Spinal cord (tissue), 10 donors: ENCODE measurements around the gene SLC25A24. TPM values are rescaled to one million over a fixed set of nuclear protein-coding genes. Genes with fewer than 3 reads are reported as not detected.

Source experiments
- DNase-seq, 6 donors: peaks; one replicate each; pipeline versions ENCODE4 v3.0.0 to v3.0.0-alpha.2; 2013 to 2015; ENCODE audit warnings: low spot score in 6 of 6, low read depth in 4 of 6
- H3K27ac ChIP-seq: one replicate; pipeline ENCODE4 v1.5.1; 2013; ENCODE audit warnings: low read depth, low read length, control low read depth
- H3K27me3 ChIP-seq: one replicate; pipeline ENCODE4 v1.6.1; 2013; ENCODE audit warnings: low read length; ENCODE audit not compliant: control insufficient read depth, insufficient read depth
- H3K36me3 ChIP-seq: one replicate; pipeline ENCODE4 v1.6.1; 2013; ENCODE audit warnings: low read length; ENCODE audit not compliant: control insufficient read depth, insufficient read depth
- H3K4me1 ChIP-seq: one replicate; pipeline ENCODE4 v1.6.1; 2013; ENCODE audit warnings: low read length; ENCODE audit not compliant: control insufficient read depth, insufficient read depth
- H3K4me3 ChIP-seq: one replicate; pipeline ENCODE4 v1.5.1; 2013; ENCODE audit warnings: low read depth, low read length, control low read depth
- H3K9me3 ChIP-seq: one replicate; pipeline ENCODE4 v1.6.1; 2013; ENCODE audit warnings: low read length; ENCODE audit not compliant: control insufficient read depth, insufficient read depth
- WGBS: methylation state at CpG from one replicate; pipeline ENCODE4 v1.1.5; 2013; ENCODE audit warnings: missing lambda C conversion rate; ENCODE audit not compliant: insufficient coverage; 5-methylcytosine and 5-hydroxymethylcytosine counted together
- polyA plus RNA-seq, 2 donors: library from polyadenylated mRNA; unstranded; fragments of 120-200 nt; gene quantifications; one replicate each; pipeline ENCODE4 v1.2.1, GENCODE V29; 2013; ENCODE audit not compliant: insufficient read length in 2 of 2
- total RNA-seq, 2 donors: library from RNA; depleted of rRNA in 1 of 2; stranded (reverse); fragments of 120-200 nt in 1 of 2; fragments of >200 nt in 1 of 2; gene quantifications; one replicate each; pipeline versions ENCODE4 v1.2.3 to v1.2.4, GENCODE V29; 2013 to 2014
- donor health status: healthy.

SLC25A24 gene
- total and polyA plus RNA-seq, 4 donors: 10.7 to 34.8 (median 20.7) TPM

- Histone ChIP-seq H3K4me1 (no peaks in the 10 kb centered on the region), H3K27ac (no peak overlapping the region), H3K4me3 (no peak overlapping the region), H3K27me3 (no peaks in the 10 kb centered on the region), H3K9me3 (no peaks in the 10 kb centered on the region), H3K36me3 (no peaks in the 10 kb centered on the region)
- WGBS: 65% methylated on average over 3 of the region's 4 CpGs
- no peak for DNase-seq
These were observed 86.0 kb downstream of the SLC25A24 start for GRCh38 chr1:108114033-108114599.

DNA sequence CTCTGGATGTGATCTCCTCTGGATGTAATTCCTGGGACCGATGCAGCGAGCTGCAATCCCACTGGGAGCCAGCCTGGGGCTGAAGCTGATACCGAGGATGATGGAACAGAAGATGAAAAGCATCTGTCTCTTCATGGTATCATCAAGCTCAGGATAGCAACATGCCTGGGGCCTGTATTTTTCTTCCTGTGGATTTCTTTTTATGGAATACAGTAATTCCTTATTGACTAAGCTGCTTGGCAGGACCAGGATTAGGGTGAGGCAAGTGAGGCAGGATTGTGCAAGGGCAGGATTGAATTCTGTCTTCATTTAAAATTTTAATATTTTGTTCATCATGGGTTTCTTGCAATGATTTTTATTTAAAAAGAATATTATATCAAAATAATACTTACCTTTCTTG is 86.6 kb downstream of the SLC25A24 start:
- DNase-seq: no peak
- Histone ChIP-seq H3K27ac (no peak overlapping the region), H3K36me3 (no peaks in the 10 kb centered on the region)

GRCh38 chr1:108109295-108109973 is 90.7 kb downstream of the SLC25A24 start:
- WGBS: no CpG with 5 or more reads among the region's 6 CpGs
- no peaks in the 10 kb centered on the region for H3K27me3 ChIP-seq
- no peaks in the 10 kb centered on the region for H3K9me3 ChIP-seq
- H3K4me3 ChIP-seq: no peak overlapping the region
- H3K36me3 ChIP-seq: no peaks in the 10 kb centered on the region
- DNase-seq: no peak
- no peak overlapping the region for H3K27ac ChIP-seq
- no peaks in the 10 kb centered on the region for H3K4me1 ChIP-seq

More for the DNA sequence above, 86.6 kb downstream of the SLC25A24 start:
- no peaks in the 10 kb centered on the region for H3K9me3 ChIP-seq
- H3K4me1 ChIP-seq: no peaks in the 10 kb centered on the region
- H3K4me3 ChIP-seq: no peak overlapping the region
- 100% methylated on average over 2 of the region's 3 CpGs for WGBS
- H3K27me3 ChIP-seq: no peaks in the 10 kb centered on the region

DNA sequence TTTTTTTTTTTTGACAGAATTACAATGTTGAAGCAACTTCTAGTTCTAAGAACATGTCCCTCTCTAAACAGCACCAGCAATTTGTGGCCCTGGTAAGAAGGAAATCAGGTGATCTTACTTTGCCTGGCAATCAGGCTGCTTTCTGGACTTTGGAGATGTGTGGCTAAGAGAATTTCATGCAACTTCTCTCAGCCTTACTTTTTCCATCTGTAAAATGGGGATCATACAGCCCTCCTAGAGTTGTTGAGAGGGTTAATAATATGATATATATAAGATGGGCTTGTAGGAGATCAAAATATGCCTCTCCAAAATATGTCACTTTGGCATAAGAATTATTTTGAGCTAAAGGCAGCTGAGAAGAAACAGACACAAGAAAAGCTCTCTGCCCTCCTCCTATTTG is 92.0 kb downstream of the SLC25A24 start:
- DNase-seq: no peak
- Histone ChIP-seq H3K27ac (no peak overlapping the region), H3K27me3 (no peaks in the 10 kb centered on the region), H3K9me3 (no peaks in the 10 kb centered on the region), H3K36me3 (no peaks in the 10 kb centered on the region), H3K4me1 (no peaks in the 10 kb centered on the region), H3K4me3 (no peak overlapping the region)

GRCh38 chr1:108107658-108108057 is 92.5 kb downstream of the SLC25A24 start:
- H3K27me3 ChIP-seq: no peaks in the 10 kb centered on the region
- no CpG with 5 or more reads among the region's 4 CpGs for WGBS

GRCh38 chr1:108106775-108107174 is 93.4 kb downstream of the SLC25A24 start:
- no CpG with 5 or more reads among the region's 1 CpG for WGBS
- no peak overlapping the region for H3K4me3 ChIP-seq
- H3K36me3 ChIP-seq: no peaks in the 10 kb centered on the region
- no peaks in the 10 kb centered on the region for H3K9me3 ChIP-seq
- no peak for DNase-seq
- no peaks in the 10 kb centered on the region for H3K27me3 ChIP-seq
- no peak overlapping the region for H3K27ac ChIP-seq
- no peaks in the 10 kb centered on the region for H3K4me1 ChIP-seq

More at GRCh38 chr1:108107658-108108057, 92.5 kb downstream of the SLC25A24 start:
- H3K36me3 ChIP-seq: no peaks in the 10 kb centered on the region
- no peak overlapping the region for H3K27ac ChIP-seq
- DNase-seq: no peak
- H3K4me1 ChIP-seq: no peaks in the 10 kb centered on the region
- no peak overlapping the region for H3K4me3 ChIP-seq
- no peaks in the 10 kb centered on the region for H3K9me3 ChIP-seq

DNA sequence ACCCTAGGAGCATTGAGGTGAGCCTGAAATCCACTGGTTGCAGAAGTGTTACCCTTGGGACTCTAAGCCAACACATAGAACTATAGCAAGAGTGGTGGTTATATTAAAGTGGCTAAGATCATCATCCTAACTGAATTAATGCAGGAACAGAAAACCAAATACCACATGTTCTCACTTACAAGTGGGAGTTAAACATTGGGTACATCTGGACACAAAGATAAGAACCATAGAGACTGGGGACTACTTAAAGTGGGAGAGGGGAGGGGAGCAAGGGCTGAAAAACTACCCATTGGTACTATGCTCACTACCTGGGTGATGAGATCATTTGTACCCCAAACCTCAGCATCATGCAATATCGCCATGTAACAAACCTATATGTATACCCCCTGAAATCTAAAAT is 100.0 kb downstream of the SLC25A24 start:
- no peak overlapping the region for H3K4me3 ChIP-seq
- H3K27ac ChIP-seq: no peak overlapping the region
- no peak for DNase-seq
- H3K9me3 ChIP-seq: no peaks in the 10 kb centered on the region
- no peaks in the 10 kb centered on the region for H3K36me3 ChIP-seq
- no peaks in the 10 kb centered on the region for H3K4me1 ChIP-seq
- no CpG with 5 or more reads among the region's 1 CpG for WGBS
- no peaks in the 10 kb centered on the region for H3K27me3 ChIP-seq

DNA sequence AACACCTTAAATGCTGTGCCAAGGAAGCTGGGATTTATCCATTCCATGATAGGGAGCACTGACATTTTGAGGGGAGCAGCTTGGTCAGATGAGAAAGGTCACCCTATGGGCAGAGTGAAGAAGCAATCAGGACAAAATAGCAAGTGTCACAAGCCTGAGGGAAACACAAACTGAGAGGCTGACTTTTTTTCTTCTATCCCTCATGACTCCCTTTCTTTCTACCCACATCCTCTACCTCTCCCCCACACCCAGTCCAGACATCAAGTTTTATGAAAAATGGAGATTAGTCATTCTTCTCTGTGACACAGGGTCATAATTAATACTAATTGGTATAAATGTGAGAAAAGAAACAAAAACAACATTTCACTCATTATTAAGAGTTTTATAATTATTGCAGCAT is 103.1 kb downstream of the SLC25A24 start:
- H3K36me3 ChIP-seq: no peaks in the 10 kb centered on the region
- no peaks in the 10 kb centered on the region for H3K9me3 ChIP-seq
- H3K27ac ChIP-seq: no peak overlapping the region
- H3K4me3 ChIP-seq: no peak overlapping the region
- no peaks in the 10 kb centered on the region for H3K4me1 ChIP-seq
- no peaks in the 10 kb centered on the region for H3K27me3 ChIP-seq
- DNase-seq: no peak

DNA sequence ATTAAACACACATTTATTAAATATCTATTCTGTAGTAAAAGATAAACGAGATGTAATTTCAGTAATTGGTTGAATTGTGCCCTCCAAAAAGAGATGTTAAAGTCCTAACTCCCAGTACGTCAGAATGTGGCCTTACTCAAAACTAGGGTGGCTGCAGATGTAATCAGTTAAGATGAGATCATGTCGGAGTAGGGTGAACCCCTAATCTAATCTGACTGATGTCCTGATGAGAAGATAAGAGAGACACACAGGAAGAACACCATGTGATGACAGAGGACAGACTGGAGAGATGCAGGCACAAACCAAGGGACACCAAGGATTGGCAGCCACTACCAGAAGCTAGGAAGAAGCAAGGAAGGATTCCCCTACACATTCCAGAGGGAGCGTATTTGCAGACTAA is 104.1 kb downstream of the SLC25A24 start:
- H3K9me3 ChIP-seq: no peaks in the 10 kb centered on the region

GRCh38 chr1:108089477-108089876 is 110.7 kb downstream of the SLC25A24 start:
- Histone ChIP-seq H3K36me3 (no peaks in the 10 kb centered on the region), H3K27me3 (no peaks in the 10 kb centered on the region), H3K27ac (no peak overlapping the region), H3K9me3 (no peaks in the 10 kb centered on the region), H3K4me3 (no peak overlapping the region), H3K4me1 (no peaks in the 10 kb centered on the region)
- peak in 2 of 6 donors; percentile 30 to 77 for DNase-seq
- WGBS: no CpG with 5 or more reads among the region's 1 CpG

More for the DNA sequence above, 104.1 kb downstream of the SLC25A24 start:
- H3K27me3 ChIP-seq: no peaks in the 10 kb centered on the region
- H3K4me1 ChIP-seq: no peaks in the 10 kb centered on the region
- H3K4me3 ChIP-seq: no peak overlapping the region
- H3K27ac ChIP-seq: no peak overlapping the region
- WGBS: 75% methylated on average over 2 of the region's 4 CpGs
- H3K36me3 ChIP-seq: no peaks in the 10 kb centered on the region
- DNase-seq: no peak
